ENCODE results near the gene ABRACL.
"Not testable (repeated sequence)": the region's sequence is repeated elsewhere in the genome, so short reads cannot be mapped to it uniquely, and the experiment has no call there.

The ABRACL gene

DNA sequence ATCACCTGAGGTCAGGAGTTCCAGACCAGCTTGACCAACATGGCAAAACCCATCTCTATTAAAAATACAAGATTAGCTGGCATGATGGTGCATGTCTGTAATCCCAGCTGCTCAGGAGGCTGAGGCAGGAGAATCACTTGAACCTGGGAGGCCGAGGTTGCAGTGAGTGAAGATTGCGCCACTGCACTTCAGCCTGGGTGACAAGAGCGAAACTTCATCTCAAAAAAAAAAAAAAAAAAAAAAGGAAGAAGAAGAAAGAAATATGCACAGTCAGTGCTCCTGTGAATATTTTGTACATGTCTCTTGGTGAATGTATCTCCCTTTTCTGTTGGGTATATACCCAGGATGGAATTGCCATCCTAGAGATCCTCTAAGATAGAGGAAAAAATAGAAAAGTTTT, 3.1 kb upstream of the ABRACL start:
- H3K9me3 ChIP-seq (replicated peaks in 1 of 2; ENCODE audit: control insufficient read depth in 2 of 2, insufficient read depth in 1 of 2, low read depth in 1 of 2, low read length in 2 of 2); H2BK120ac ChIP-seq (ENCODE audit: low read depth, low read length); H3K27ac ChIP-seq (replicated peaks; ENCODE audit: low read length); H3K9ac ChIP-seq (ENCODE audit: low read depth, low read length, poor library complexity); H3K4ac ChIP-seq (ENCODE audit: low read length); H3K4me1 ChIP-seq (ENCODE audit: control insufficient read depth in 2 of 2, insufficient read depth in 1 of 2, low read depth in 1 of 2, low read length in 2 of 2); H3K4me2 ChIP-seq (ENCODE audit: insufficient read depth, low read length, poor library complexity, severe bottlenecking); DNase-seq (ENCODE audit: low spot score); H2BK5ac ChIP-seq (ENCODE audit: low read length); H3K36me3 ChIP-seq (replicated peaks in 1 of 2; ENCODE audit: control insufficient read depth in 2 of 2, insufficient read depth in 2 of 2, low read length in 2 of 2); H3K18ac ChIP-seq (ENCODE audit: low read length); H4K8ac ChIP-seq (ENCODE audit: low read depth, low read length); H4K91ac ChIP-seq (ENCODE audit: low read depth, low read length, poor library complexity); H3K4me3 ChIP-seq (ENCODE audit: low read length in 2 of 2); H2BK15ac ChIP-seq (ENCODE audit: low read length); H2BK12ac ChIP-seq (ENCODE audit: low read length); H3K23ac ChIP-seq (ENCODE audit: low read depth, low read length, poor library complexity); H3K14ac ChIP-seq (ENCODE audit: low read length); H2AK5ac ChIP-seq (ENCODE audit: low read depth, low read length); H3K27me3 ChIP-seq (ENCODE audit: control insufficient read depth in 3 of 3, insufficient read depth in 3 of 3, low read depth in 1 of 3, low read length in 3 of 3); H3K79me1 ChIP-seq (ENCODE audit: low read depth, low read length); H2AFZ ChIP-seq (ENCODE audit: low read length): not testable (repeated sequence)
- no CpG with 5 or more reads among the region's 3 CpGs for WGBS, 2 donors (ENCODE audit: extremely low coverage in 2 of 2, insufficient read length in 2 of 2, insufficient replicate concordance in 1 of 2)

DNA sequence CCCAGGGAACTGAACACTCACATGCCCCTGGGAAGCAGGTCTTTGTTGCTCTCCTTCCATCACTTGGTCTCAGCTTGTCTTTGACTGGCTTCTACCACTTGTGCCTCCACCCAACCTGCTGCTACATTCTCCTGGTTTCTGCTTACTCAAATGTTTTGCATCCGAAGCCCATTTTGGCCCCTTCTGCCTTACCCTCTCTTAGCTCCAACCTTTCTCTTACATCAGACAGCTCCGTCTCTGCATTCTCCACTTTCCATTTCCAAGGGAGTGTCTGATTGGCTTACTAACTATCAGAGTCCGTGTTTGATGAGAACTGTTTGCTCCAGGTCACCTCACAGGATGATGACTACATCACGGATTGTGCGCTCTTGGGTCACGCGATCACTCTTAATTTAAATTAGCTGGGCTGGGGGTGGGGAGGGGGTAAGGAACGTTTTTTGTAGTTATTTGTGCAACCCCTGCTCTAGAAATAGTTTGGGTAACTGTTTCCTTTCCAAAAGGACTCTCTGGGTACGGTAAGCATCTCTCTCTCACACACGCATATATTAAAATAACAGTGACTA, 844 bp upstream of the ABRACL start:
- H3K79me1 ChIP-seq (ENCODE audit: low read depth, low read length): peaks cover 8% of the 10 kb centered on the region
- no peak overlapping the region for H3K14ac ChIP-seq (ENCODE audit: low read length)
- no peak overlapping the region for H2BK15ac ChIP-seq (ENCODE audit: low read length)
- WGBS, 2 donors (ENCODE audit: extremely low coverage in 2 of 2, insufficient read length in 2 of 2, insufficient replicate concordance in 1 of 2): no CpG with 5 or more reads among the region's 10 CpGs
- H3K4ac ChIP-seq (ENCODE audit: low read length): no peak overlapping the region
- no peak for DNase-seq (ENCODE audit: low spot score)
- no peaks in the 10 kb centered on the region for H3K36me3 ChIP-seq (replicated peaks in 1 of 2; ENCODE audit: control insufficient read depth in 2 of 2, insufficient read depth in 2 of 2, low read length in 2 of 2)
- H4K8ac ChIP-seq (ENCODE audit: low read depth, low read length): no peak overlapping the region
- no peak overlapping the region for H4K91ac ChIP-seq (ENCODE audit: low read depth, low read length, poor library complexity)
- peak overlapping the region; percentile 86 for H2AFZ ChIP-seq (ENCODE audit: low read length)
- H2AK5ac ChIP-seq (ENCODE audit: low read depth, low read length): no peak overlapping the region
- H3K4me1 ChIP-seq (ENCODE audit: control insufficient read depth in 2 of 2, insufficient read depth in 1 of 2, low read depth in 1 of 2, low read length in 2 of 2): peaks cover 5 to 9% of the 10 kb centered on the region in 2 donors
- H3K4me3 ChIP-seq (ENCODE audit: low read length in 2 of 2): peak overlapping the region; percentile 21 to 56
- H3K27ac ChIP-seq (replicated peaks; ENCODE audit: low read length): peak overlapping the region; percentile 30
- H3K27me3 ChIP-seq (ENCODE audit: control insufficient read depth in 3 of 3, insufficient read depth in 3 of 3, low read depth in 1 of 3, low read length in 3 of 3): no peaks in the 10 kb centered on the region
- H3K9ac ChIP-seq (ENCODE audit: low read depth, low read length, poor library complexity): no peak overlapping the region
- H2BK12ac ChIP-seq (ENCODE audit: low read length): no peak overlapping the region
- no peak overlapping the region for H3K18ac ChIP-seq (ENCODE audit: low read length)
- H2BK5ac ChIP-seq (ENCODE audit: low read length): no peak overlapping the region
- H3K4me2 ChIP-seq (ENCODE audit: insufficient read depth, low read length, poor library complexity, severe bottlenecking): peak overlapping the region; percentile 57
- H2BK120ac ChIP-seq (ENCODE audit: low read depth, low read length): no peak overlapping the region
- H3K23ac ChIP-seq (ENCODE audit: low read depth, low read length, poor library complexity): no peak overlapping the region
- H3K9me3 ChIP-seq (replicated peaks in 1 of 2; ENCODE audit: control insufficient read depth in 2 of 2, insufficient read depth in 1 of 2, low read depth in 1 of 2, low read length in 2 of 2): no peaks in the 10 kb centered on the region

DNA sequence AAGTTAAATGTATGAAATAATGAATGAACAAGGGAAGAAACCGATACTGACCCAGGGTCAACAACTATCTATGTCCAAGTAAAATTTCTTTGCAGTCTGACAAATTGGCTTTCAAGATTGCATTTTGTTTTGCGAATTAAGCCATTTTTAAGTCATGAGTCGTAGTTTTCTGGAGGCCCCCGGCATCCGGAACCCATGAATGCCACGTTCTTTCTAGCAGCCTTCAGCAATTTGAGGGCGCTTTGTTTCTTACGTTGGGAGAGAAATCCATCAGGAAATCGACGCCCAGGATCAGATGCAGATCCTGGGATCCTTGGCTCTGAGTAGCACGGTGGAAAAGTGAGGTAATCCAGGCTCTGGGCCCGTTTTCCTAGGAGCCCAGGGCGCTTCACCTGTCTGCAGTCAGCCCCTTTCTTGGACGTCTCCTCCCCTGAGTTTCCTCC, 309 bp upstream of the ABRACL start:
- no peak overlapping the region for H4K91ac ChIP-seq (ENCODE audit: low read depth, low read length, poor library complexity)
- H3K4me1 ChIP-seq (ENCODE audit: control insufficient read depth in 2 of 2, insufficient read depth in 1 of 2, low read depth in 1 of 2, low read length in 2 of 2): peaks cover 8 to 9% of the 10 kb centered on the region in 2 donors
- DNase-seq (ENCODE audit: low spot score): no peak
- peak overlapping the region; percentile 67 for H3K9ac ChIP-seq (ENCODE audit: low read depth, low read length, poor library complexity)
- H3K27ac ChIP-seq (replicated peaks; ENCODE audit: low read length): peak overlapping the region; percentile 85
- no peaks in the 10 kb centered on the region for H3K27me3 ChIP-seq (ENCODE audit: control insufficient read depth in 3 of 3, insufficient read depth in 3 of 3, low read depth in 1 of 3, low read length in 3 of 3)
- peak overlapping the region; percentile 98 for H2BK5ac ChIP-seq (ENCODE audit: low read length)
- H2BK120ac ChIP-seq (ENCODE audit: low read depth, low read length): no peak overlapping the region
- H3K14ac ChIP-seq (ENCODE audit: low read length): no peak overlapping the region
- H4K8ac ChIP-seq (ENCODE audit: low read depth, low read length): no peak overlapping the region
- peak overlapping the region; percentile 35 for H3K18ac ChIP-seq (ENCODE audit: low read length)
- no peak overlapping the region for H2AK5ac ChIP-seq (ENCODE audit: low read depth, low read length)
- peak overlapping the region; percentile 57 for H3K4me2 ChIP-seq (ENCODE audit: insufficient read depth, low read length, poor library complexity, severe bottlenecking)
- H3K23ac ChIP-seq (ENCODE audit: low read depth, low read length, poor library complexity): no peak overlapping the region
- no CpG with 5 or more reads among the region's 14 CpGs for WGBS, 2 donors (ENCODE audit: extremely low coverage in 2 of 2, insufficient read length in 2 of 2, insufficient replicate concordance in 1 of 2)
- no peak overlapping the region for H2BK15ac ChIP-seq (ENCODE audit: low read length)
- H3K36me3 ChIP-seq (replicated peaks in 1 of 2; ENCODE audit: control insufficient read depth in 2 of 2, insufficient read depth in 2 of 2, low read length in 2 of 2): peaks cover 0 to 4% of the 10 kb centered on the region in 2 donors
- H3K4ac ChIP-seq (ENCODE audit: low read length): no peak overlapping the region
- H3K79me1 ChIP-seq (ENCODE audit: low read depth, low read length): peaks cover 8% of the 10 kb centered on the region
- H2AFZ ChIP-seq (ENCODE audit: low read length): peak overlapping the region; percentile 86
- peak overlapping the region; percentile 56 to 99 for H3K4me3 ChIP-seq (ENCODE audit: low read length in 2 of 2)
- H2BK12ac ChIP-seq (ENCODE audit: low read length): no peak overlapping the region
- no peaks in the 10 kb centered on the region for H3K9me3 ChIP-seq (replicated peaks in 1 of 2; ENCODE audit: control insufficient read depth in 2 of 2, insufficient read depth in 1 of 2, low read depth in 1 of 2, low read length in 2 of 2)

DNA sequence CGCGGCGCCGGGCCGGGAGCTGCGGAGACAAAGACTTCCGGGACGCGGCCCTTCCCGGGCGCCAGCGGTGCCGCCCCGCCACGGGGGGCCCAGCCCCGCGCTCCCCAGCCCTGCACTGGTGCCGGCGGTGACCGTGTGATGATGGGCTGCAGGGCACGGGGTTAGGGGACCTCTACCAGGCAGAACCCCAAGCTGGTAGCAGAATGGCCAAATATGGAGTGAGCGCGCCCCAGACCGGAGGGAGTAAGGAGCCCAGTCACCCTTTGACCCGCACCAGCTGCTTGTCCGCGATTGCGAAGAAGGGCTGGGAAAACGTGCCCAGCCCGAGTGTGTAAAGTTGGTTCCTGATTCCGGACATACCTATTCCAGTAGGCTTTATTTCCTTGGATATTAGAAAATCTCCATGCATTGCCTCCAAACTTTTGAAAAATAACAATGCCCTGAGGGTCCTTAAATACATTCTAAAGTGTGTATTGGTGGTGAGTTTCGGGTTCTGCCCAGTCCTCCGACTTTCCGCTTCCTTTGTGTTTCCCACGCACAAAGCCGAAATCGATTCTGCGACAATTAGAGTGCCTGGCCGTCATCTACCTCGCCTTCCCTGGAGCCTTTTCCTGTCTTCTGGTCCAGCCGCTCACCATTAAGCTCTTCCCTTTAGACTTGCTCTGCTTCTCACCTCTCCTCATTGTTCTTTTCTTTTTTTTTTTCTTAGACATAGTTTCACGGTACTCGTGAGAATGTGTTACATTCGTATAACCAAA, 1.1 kb downstream of the ABRACL start:
- peak overlapping the region; percentile 87 for H2BK12ac ChIP-seq (ENCODE audit: low read length)
- H2AK5ac ChIP-seq (ENCODE audit: low read depth, low read length): peak overlapping the region; percentile 97
- peak overlapping the region; percentile 89 for H3K23ac ChIP-seq (ENCODE audit: low read depth, low read length, poor library complexity)
- no CpG with 5 or more reads among the region's 44 CpGs for whole genome bisulfite sequencing, 2 donors (ENCODE audit: extremely low coverage in 2 of 2, insufficient read length in 2 of 2, insufficient replicate concordance in 1 of 2)
- peak overlapping the region; percentile 93 for H2BK15ac ChIP-seq (ENCODE audit: low read length)
- H3K27ac ChIP-seq (replicated peaks; ENCODE audit: low read length): peak overlapping the region; percentile 85
- no peaks in the 10 kb centered on the region for H3K27me3 ChIP-seq (ENCODE audit: control insufficient read depth in 3 of 3, insufficient read depth in 3 of 3, low read depth in 1 of 3, low read length in 3 of 3)
- no peak overlapping the region for H3K4ac ChIP-seq (ENCODE audit: low read length)
- no peak overlapping the region for H4K91ac ChIP-seq (ENCODE audit: low read depth, low read length, poor library complexity)
- DNase-seq (ENCODE audit: low spot score): peak; percentile 45
- peak overlapping the region; percentile 56 to 99 for H3K4me3 ChIP-seq (ENCODE audit: low read length in 2 of 2)
- H3K18ac ChIP-seq (ENCODE audit: low read length): peak overlapping the region; percentile 100
- H3K9ac ChIP-seq (ENCODE audit: low read depth, low read length, poor library complexity): peak overlapping the region; percentile 96
- peaks cover 9 to 14% of the 10 kb centered on the region in 2 donors for H3K4me1 ChIP-seq (ENCODE audit: control insufficient read depth in 2 of 2, insufficient read depth in 1 of 2, low read depth in 1 of 2, low read length in 2 of 2)
- H2BK120ac ChIP-seq (ENCODE audit: low read depth, low read length): peak overlapping the region; percentile 89
- peaks cover 8 to 18% of the 10 kb centered on the region in 2 donors for H3K36me3 ChIP-seq (replicated peaks in 1 of 2; ENCODE audit: control insufficient read depth in 2 of 2, insufficient read depth in 2 of 2, low read length in 2 of 2)
- H2AFZ ChIP-seq (ENCODE audit: low read length): peak overlapping the region; percentile 86
- H3K79me1 ChIP-seq (ENCODE audit: low read depth, low read length): peaks cover 18% of the 10 kb centered on the region
- peak overlapping the region; percentile 55 for H4K8ac ChIP-seq (ENCODE audit: low read depth, low read length)
- H3K14ac ChIP-seq (ENCODE audit: low read length): peak overlapping the region; percentile 100
- peak overlapping the region; percentile 87 for H3K4me2 ChIP-seq (ENCODE audit: insufficient read depth, low read length, poor library complexity, severe bottlenecking)
- no peaks in the 10 kb centered on the region for H3K9me3 ChIP-seq (replicated peaks in 1 of 2; ENCODE audit: control insufficient read depth in 2 of 2, insufficient read depth in 1 of 2, low read depth in 1 of 2, low read length in 2 of 2)
- H2BK5ac ChIP-seq (ENCODE audit: low read length): peak overlapping the region; percentile 98
